GM06990 (cell line): Measurements from ENCODE around the gene SV2C.

Experiments
- DNase-seq: peaks from one replicate; pipeline ENCODE4 v3.0.0-alpha.2; 2011; ENCODE audit not compliant: insufficient read length; ENCODE audit errors: extremely low read depth
- H3K27me3 ChIP-seq: replicated peaks from 2 replicates; pipeline ENCODE4 v1.6.0; 2011; ENCODE audit warnings: low read length; ENCODE audit not compliant: control insufficient read depth, insufficient read depth
- H3K36me3 ChIP-seq: 2 replicates; pipeline ENCODE4 v1.5.1; 2011; ENCODE audit warnings: low read length; ENCODE audit not compliant: control insufficient read depth, insufficient read depth
- H3K4me3 ChIP-seq: replicated peaks from 2 replicates; pipeline ENCODE4 v1.5.1; 2011; ENCODE audit warnings: low read depth, mild to moderate bottlenecking, control low read depth, low read length
- TF ChIP-seq, protein P1 (sequence below): IDR thresholded peaks from 2 replicates; pipeline ENCODE4 v1.5.1; 2011; ENCODE audit warnings: low read length, control low read depth, mild to moderate bottlenecking, inconsistent platforms; ENCODE audit not compliant: insufficient read depth, poor library complexity, severe bottlenecking

SV2C gene

DNA sequence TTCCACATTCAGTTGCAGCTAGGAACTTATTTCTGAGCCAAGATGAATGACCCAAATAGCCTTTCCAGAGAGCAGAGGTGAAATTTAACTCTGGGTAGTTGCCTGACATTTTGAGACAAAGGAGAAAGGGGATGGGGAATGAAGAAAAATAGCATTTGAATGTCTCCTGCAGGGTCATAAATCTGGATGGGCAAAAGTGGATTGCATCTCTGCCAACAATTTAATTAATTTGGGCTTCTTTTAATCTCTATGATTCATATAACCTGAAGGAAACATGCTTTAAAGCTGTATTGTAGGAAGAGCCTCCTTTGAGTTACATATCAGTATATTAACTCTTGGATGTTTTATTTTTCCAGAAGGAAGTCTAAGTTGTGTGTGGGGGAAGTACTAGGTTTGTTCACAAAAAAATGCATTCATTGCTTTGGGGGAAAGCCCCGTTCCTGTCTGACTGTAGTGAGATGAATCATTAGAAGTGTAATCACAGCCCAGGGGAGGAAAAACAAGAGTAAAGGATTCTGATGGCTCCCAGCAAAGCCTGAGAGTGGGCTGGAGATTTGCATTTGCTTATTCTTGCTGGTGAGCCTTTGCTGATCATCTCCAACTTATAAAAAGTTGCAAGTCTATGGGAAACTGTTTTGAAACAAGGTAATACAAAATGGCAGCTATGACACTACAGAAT, 186.9 kb downstream of the SV2C start:
- DNase-seq: peak; percentile 9
- no peaks in the 10 kb centered on the region for H3K36me3 ChIP-seq
- H3K27me3 ChIP-seq: no peaks in the 10 kb centered on the region
- H3K4me3 ChIP-seq: no peak overlapping the region
- TF ChIP-seq, protein P1, sequence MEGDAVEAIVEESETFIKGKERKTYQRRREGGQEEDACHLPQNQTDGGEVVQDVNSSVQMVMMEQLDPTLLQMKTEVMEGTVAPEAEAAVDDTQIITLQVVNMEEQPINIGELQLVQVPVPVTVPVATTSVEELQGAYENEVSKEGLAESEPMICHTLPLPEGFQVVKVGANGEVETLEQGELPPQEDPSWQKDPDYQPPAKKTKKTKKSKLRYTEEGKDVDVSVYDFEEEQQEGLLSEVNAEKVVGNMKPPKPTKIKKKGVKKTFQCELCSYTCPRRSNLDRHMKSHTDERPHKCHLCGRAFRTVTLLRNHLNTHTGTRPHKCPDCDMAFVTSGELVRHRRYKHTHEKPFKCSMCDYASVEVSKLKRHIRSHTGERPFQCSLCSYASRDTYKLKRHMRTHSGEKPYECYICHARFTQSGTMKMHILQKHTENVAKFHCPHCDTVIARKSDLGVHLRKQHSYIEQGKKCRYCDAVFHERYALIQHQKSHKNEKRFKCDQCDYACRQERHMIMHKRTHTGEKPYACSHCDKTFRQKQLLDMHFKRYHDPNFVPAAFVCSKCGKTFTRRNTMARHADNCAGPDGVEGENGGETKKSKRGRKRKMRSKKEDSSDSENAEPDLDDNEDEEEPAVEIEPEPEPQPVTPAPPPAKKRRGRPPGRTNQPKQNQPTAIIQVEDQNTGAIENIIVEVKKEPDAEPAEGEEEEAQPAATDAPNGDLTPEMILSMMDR: no peak

DNA sequence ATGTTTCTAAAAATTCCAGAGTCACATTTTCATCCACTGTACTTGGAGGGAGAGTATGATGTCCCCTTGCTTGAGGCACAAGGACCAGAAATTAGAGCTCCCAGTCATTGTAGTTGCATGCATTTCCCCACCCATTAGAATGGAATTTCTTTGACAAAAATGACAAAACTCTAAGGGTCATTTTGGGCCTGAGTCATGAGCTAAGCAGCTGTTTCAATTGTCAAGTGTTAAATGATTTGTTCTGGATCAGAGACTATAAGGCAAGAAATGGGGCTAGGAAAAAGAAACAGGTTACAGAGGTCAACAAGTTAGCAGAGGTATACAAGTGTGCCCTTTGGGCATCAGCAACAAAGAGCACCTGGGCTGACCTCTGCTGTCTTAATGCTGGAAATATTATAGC, 188.7 kb downstream of the SV2C start:
- DNase-seq: no peak
- H3K4me3 ChIP-seq: no peak overlapping the region
- H3K27me3 ChIP-seq: no peaks in the 10 kb centered on the region
- TF ChIP-seq, protein P1: no peak
- H3K36me3 ChIP-seq: no peaks in the 10 kb centered on the region

DNA sequence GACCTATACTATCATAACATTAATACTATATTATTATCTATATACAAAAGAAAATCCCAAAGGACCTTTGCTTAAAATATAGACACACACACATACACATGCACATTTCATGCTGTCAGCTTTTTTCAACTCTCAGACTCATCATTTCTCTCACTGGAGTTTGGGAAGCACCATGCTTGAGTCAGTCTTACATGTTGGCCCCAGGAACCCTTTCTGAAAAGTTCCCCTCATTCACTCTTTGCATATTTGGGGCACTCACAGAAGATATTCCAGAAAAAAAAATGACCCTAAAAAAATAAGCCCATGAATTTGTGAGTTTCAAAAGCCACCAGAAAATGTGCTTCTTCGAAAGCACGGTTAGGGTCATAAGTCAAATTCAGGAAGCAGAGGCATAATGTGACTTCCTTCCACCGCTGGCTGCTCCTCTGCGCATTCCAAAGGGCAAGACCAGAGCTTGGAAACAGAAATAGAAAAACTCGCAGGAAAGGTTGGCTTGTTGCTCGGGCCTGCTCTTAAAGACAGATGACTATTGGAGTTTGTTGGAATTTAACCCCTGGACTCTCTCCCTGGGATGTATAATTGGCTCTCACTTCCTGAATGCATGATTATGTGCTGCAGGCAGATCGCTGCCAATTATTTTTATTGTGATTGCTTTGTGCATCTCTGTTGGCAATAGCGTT, 190.2 kb downstream of the SV2C start:
- TF ChIP-seq, protein P1: no peak
- H3K4me3 ChIP-seq: no peak overlapping the region
- no peak for DNase-seq
- H3K27me3 ChIP-seq: no peaks in the 10 kb centered on the region
- H3K36me3 ChIP-seq: no peaks in the 10 kb centered on the region

DNA sequence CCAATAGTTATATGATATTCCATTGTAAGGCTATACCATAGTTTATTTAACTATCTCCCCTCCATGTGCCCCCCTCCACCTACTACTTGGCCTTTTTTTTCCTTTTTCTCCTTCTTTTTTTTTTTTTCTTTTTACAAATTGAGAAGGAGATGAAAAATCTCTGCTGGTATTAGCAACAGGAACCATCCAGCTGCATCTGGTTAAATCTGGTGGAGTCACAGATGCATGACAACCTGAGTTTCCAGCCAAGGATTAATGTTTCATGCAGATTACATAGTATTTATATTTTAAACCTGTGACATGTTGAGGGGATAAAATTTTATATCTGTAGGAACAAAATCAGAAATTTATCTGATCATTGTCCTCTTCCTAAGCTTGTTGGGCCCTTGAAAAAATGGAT, 191.4 kb downstream of the SV2C start:
- no peaks in the 10 kb centered on the region for H3K27me3 ChIP-seq
- H3K36me3 ChIP-seq: no peaks in the 10 kb centered on the region
- H3K4me3 ChIP-seq: no peak overlapping the region
- TF ChIP-seq, protein P1: no peak
- DNase-seq: no peak

DNA sequence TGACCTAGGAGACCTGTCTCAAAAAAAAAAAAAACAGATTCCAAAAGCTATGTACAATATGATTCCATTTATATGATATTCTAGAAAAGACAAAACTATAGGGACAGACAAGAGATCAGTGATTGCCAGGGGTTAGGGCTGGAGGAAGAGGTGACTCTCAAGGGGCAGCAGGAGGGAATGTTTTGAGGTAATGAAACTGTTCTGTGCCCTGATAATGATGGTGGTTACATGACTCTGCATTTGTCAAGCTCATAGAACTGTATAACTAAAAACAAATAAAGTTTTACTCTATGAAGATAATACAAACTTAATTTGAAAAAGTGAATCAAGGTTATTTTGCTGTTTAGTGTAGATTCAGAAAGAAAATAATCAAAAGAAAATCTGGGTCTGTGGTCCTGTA, 194.6 kb downstream of the SV2C start:
- H3K4me3 ChIP-seq: no peak overlapping the region
- TF ChIP-seq, protein P1: no peak
- no peak for DNase-seq
- no peaks in the 10 kb centered on the region for H3K36me3 ChIP-seq
- H3K27me3 ChIP-seq: no peaks in the 10 kb centered on the region

DNA sequence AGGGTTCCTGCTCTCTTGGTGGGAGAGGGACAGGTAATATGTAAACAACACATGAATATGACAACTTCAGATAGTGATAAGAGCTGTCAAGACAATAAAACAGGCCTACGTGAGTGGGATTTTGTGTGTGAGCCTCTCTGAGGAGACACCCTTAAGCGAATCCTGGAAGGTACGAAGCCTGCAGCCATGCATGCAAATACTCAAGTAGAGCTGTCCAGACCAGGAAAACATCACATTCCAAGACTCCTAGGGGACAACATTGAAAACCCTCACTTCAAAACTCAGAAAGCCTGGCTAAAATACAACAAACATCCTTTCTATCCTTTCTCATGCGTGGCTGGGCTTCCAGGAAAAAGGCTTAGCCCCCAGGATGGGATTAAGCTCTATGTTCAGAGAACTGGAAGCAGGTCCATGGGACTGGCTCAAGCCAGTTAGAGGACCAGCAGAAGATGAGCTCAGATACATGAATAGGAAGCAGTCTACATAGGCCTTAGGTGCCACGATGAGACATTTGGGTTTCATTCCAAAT, 195.1 kb downstream of the SV2C start:
- H3K4me3 ChIP-seq: no peak overlapping the region

More for the DNA sequence above, 195.1 kb downstream of the SV2C start:
- DNase-seq: no peak
- TF ChIP-seq, protein P1: no peak
- Histone ChIP-seq H3K27me3 (no peaks in the 10 kb centered on the region), H3K36me3 (no peaks in the 10 kb centered on the region)
